ENCODE measurements around the gene DDX1. TPM values are rescaled to one million over a fixed set of nuclear protein-coding genes. Genes with fewer than 3 reads are reported as not detected.

The DDX1 gene
- total RNA-seq, 1 experiment from 2014 or later = 163 TPM

DNA sequence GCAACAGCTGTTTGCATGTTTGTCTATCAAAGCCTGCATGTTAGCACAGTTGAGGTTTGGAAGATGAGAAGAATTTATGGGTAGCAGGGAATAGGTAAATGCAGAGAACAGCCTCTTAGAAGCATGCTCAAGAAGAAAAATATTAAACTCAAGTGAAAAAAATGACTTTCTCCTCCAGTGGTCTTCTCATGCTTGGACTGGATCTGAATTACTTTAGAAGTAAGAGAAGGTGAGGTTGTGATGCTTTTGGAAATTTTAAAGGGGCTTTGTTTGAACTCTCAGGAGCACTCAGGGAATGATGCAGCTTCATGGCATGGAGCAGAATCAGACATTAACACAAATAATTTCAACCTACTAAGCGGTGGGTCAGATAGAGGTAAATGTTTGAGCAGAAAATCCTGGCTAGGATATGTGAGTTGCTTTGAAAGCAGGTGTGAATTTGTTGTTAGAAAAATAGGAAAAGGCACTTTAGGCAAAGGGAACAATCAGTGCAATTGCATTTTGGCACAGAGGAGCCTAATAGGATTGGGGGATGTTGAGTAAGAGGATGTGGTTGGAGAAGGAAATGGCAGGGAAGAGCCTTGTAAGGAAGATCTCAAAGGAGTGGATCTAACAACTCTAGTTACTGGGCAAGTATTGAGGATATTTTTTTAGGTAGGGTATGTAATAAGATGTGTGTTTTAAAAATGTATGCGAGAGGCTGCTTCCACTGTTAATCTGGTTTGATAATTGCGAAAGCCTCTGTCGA lies 76.3 kb downstream of the DDX1 start:
- peaks cover 27% of the 10 kb centered on the region; the same call in 1 of the 2 replicates for H3K4me1 ChIP-seq
- TF ChIP-seq, protein P1, sequence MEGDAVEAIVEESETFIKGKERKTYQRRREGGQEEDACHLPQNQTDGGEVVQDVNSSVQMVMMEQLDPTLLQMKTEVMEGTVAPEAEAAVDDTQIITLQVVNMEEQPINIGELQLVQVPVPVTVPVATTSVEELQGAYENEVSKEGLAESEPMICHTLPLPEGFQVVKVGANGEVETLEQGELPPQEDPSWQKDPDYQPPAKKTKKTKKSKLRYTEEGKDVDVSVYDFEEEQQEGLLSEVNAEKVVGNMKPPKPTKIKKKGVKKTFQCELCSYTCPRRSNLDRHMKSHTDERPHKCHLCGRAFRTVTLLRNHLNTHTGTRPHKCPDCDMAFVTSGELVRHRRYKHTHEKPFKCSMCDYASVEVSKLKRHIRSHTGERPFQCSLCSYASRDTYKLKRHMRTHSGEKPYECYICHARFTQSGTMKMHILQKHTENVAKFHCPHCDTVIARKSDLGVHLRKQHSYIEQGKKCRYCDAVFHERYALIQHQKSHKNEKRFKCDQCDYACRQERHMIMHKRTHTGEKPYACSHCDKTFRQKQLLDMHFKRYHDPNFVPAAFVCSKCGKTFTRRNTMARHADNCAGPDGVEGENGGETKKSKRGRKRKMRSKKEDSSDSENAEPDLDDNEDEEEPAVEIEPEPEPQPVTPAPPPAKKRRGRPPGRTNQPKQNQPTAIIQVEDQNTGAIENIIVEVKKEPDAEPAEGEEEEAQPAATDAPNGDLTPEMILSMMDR (IDR thresholded peaks at IDR 0.05; ENCODE audit: insufficient read depth in 1 of 2, low read depth in 1 of 2, low read length in 1 of 2, severe bottlenecking in 1 of 2, unreplicated experiment in 1 of 2) = no peak
- H3K27me3 ChIP-seq (replicated peaks; ENCODE audit: control insufficient read depth, insufficient read depth, low read length) = no peaks in the 10 kb centered on the region
- intact Hi-C loops (cut with micrococcal nuclease; ENCODE audit: unreplicated experiment) = loop anchor here (1.0 to 5.0 kb wide), 3 partner anchors 64 to 114 kb away; no protein-coding TSS in a partner anchor
- ChIA-PET POLR2A (no interaction called here), CTCF (interaction anchor here (0.7 kb wide), 1 partner anchor 80 kb away, joined by 3 read pairs; no protein-coding TSS in a partner anchor)
- no peaks in the 10 kb centered on the region for H3K36me3 Mint-ChIP-seq (ENCODE audit: insufficient read depth, unreplicated experiment)
- H3K4me3 Mint-ChIP-seq (ENCODE audit: unreplicated experiment) = no peak overlapping the region
- no TSS peak for BruUV-seq (replicated peaks)
- H3K9me3 ChIP-seq = no peaks in the 10 kb centered on the region
- peaks cover 29% of the 10 kb centered on the region for H3K4me1 Mint-ChIP-seq (ENCODE audit: low read depth, unreplicated experiment)
- H3K27ac Mint-ChIP-seq (ENCODE audit: unreplicated experiment) = no peak overlapping the region
- H3K9me3 Mint-ChIP-seq (ENCODE audit: unreplicated experiment) = peaks cover 8% of the 10 kb centered on the region
- DNase-seq = no peak
- H3K27me3 Mint-ChIP-seq (ENCODE audit: insufficient read depth, unreplicated experiment) = no peaks in the 10 kb centered on the region
- no peak overlapping the region for H3K4me3 ChIP-seq (ENCODE audit: low read depth, low read length)
- no peaks in the 10 kb centered on the region for H3K36me3 ChIP-seq (ENCODE audit: control insufficient read depth, insufficient read depth, low read length)

DNA sequence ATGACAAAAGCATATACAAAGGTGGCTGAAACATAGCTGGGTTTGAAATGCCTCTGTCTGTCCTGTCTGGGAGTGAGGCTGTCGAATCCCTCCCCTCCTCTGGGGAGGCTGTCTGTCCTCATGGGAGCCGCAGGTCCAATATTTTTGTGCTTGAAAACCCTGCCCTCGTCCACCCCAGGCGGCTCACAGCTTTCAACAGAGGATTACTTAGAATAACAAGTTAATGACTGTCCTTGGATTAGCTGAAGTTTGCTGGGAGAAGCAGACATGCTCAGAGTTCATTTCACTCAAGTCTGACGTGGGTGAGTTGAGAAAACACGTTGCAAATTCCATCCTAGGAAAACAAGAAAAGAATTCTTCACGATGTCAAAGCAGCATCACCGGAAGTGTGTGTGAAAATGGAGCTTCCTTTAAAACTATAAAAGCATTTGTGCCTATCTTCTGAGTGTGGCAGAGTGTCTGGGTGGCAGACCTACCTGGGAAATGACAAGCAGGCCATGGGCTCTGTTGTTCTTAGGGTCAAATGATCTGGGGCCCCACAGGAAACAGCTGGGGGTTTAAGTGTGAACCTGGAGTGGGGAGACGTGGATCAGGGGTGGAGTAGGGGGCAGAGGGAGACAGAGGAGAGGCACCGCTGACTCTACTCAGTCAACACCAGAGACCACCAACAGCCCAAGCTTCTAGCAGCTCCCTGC lies 77.1 kb downstream of the DDX1 start:
- Mint-ChIP-seq H3K36me3 (ENCODE audit: insufficient read depth, unreplicated experiment) (no peaks in the 10 kb centered on the region), H3K9me3 (ENCODE audit: unreplicated experiment) (peaks cover 10% of the 10 kb centered on the region), H3K27me3 (ENCODE audit: insufficient read depth, unreplicated experiment) (no peaks in the 10 kb centered on the region), H3K4me3 (ENCODE audit: unreplicated experiment) (no peak overlapping the region), H3K27ac (ENCODE audit: unreplicated experiment) (peak overlapping the region; percentile 12), H3K4me1 (ENCODE audit: low read depth, unreplicated experiment) (peaks cover 34% of the 10 kb centered on the region)
- Histone ChIP-seq H3K4me3 (ENCODE audit: low read depth, low read length) (no peak overlapping the region), H3K4me1 (peaks cover 31% of the 10 kb centered on the region), H3K36me3 (ENCODE audit: control insufficient read depth, insufficient read depth, low read length) (no peaks in the 10 kb centered on the region), H3K27me3 (replicated peaks; ENCODE audit: control insufficient read depth, insufficient read depth, low read length) (no peaks in the 10 kb centered on the region), H3K9me3 (no peaks in the 10 kb centered on the region)
- BruUV-seq (replicated peaks) = no TSS peak
- TF ChIP-seq, protein P1 (IDR thresholded peaks at IDR 0.05; ENCODE audit: insufficient read depth in 1 of 2, low read depth in 1 of 2, low read length in 1 of 2, severe bottlenecking in 1 of 2, unreplicated experiment in 1 of 2) = no peak
- DNase-seq = peak in 1 of 2 experiments; percentile 62
- intact Hi-C loops (cut with micrococcal nuclease; ENCODE audit: unreplicated experiment) = loop anchor here (1.0 to 5.0 kb wide), 3 partner anchors 64 to 114 kb away; no protein-coding TSS in a partner anchor
- CTCF ChIA-PET = interaction anchor here (0.9 kb wide), 1 partner anchor 27 kb away, joined by 3 read pairs; no protein-coding TSS in a partner anchor
- POLR2A ChIA-PET = no interaction called here

DNA sequence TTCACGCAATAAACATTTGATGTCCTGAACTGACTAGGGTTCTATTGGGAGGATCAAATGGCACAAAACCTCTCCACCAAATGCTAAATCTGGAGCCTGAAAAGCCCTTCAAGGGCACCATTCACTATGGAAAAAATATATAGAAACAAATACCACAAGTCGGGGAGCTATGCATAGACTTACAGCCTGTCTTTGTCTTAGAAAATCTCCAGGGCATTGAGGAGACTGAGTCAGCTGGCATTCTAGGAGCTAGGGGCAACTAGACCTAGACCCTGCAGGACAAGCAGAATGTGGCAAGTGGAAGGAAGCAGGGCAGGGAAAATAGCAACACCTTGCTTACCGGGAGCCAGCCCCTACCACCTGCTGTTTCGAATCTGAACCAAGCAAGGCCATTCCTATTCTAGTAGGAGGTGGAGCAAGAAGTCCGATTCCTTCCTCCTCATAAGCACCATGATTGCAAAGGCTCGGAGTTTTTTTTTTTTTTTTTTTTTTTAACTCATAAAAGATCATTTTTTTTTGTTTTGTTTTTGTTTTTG lies 77.8 kb downstream of the DDX1 start:
- no peaks in the 10 kb centered on the region for H3K9me3 ChIP-seq
- Mint-ChIP-seq H3K36me3 (ENCODE audit: insufficient read depth, unreplicated experiment) (no peaks in the 10 kb centered on the region), H3K27me3 (ENCODE audit: insufficient read depth, unreplicated experiment) (no peaks in the 10 kb centered on the region), H3K27ac (ENCODE audit: unreplicated experiment) (peak overlapping the region; percentile 12), H3K9me3 (ENCODE audit: unreplicated experiment) (peaks cover 10% of the 10 kb centered on the region), H3K4me3 (ENCODE audit: unreplicated experiment) (no peak overlapping the region), H3K4me1 (ENCODE audit: low read depth, unreplicated experiment) (peaks cover 39% of the 10 kb centered on the region)
- TF ChIP-seq, protein P1 (IDR thresholded peaks at IDR 0.05; ENCODE audit: insufficient read depth in 1 of 2, low read depth in 1 of 2, low read length in 1 of 2, severe bottlenecking in 1 of 2, unreplicated experiment in 1 of 2) = no peak
- ChIA-PET POLR2A (no interaction called here), CTCF (interaction anchor here (0.6 to 0.9 kb wide), 4 partner anchors 27 to 1316 kb away, joined by 3 to 6 read pairs (median 4); no protein-coding TSS in a partner anchor)
- no peak overlapping the region for H3K4me3 ChIP-seq (ENCODE audit: low read depth, low read length)
- no peaks in the 10 kb centered on the region for H3K36me3 ChIP-seq (ENCODE audit: control insufficient read depth, insufficient read depth, low read length)
- H3K4me1 ChIP-seq = peaks cover 36% of the 10 kb centered on the region
- no peaks in the 10 kb centered on the region for H3K27me3 ChIP-seq (replicated peaks; ENCODE audit: control insufficient read depth, insufficient read depth, low read length)
- BruUV-seq (replicated peaks) = no TSS peak
- no peak for DNase-seq
- intact Hi-C loops (cut with micrococcal nuclease; ENCODE audit: unreplicated experiment) = loop anchor here (5.0 kb wide), 2 partner anchors 63 to 98 kb away; no protein-coding TSS in a partner anchor

Data from Caco-2 (cell line).